Mucosa of stomach (tissue), 1 donor: ENCODE data around the gene BMF.
"Not testable (repeated sequence)": the region's sequence is repeated elsewhere in the genome, so short reads cannot be mapped to it uniquely, and the experiment has no call there.

ENCODE experiments used
- H3K27me3 ChIP-seq: one replicate; pipeline ENCODE4 v1.7.0; 2013; ENCODE audit warnings: mild to moderate bottlenecking, low read length; ENCODE audit not compliant: control insufficient read depth, insufficient read depth
- H3K36me3 ChIP-seq: one replicate; pipeline ENCODE4 v1.7.0; 2013; ENCODE audit warnings: low read length; ENCODE audit not compliant: control insufficient read depth, insufficient read depth
- H3K4me1 ChIP-seq: one replicate; pipeline ENCODE4 v1.7.0; 2013; ENCODE audit warnings: mild to moderate bottlenecking, low read length; ENCODE audit not compliant: control insufficient read depth, insufficient read depth
- H3K4me3 ChIP-seq: one replicate; pipeline ENCODE4 v1.7.0; 2013; ENCODE audit warnings: low read length
- H3K9ac ChIP-seq: one replicate; pipeline ENCODE4 v1.7.0; 2013; ENCODE audit warnings: mild to moderate bottlenecking, low read length, moderate library complexity
- H3K9me3 ChIP-seq: one replicate; pipeline ENCODE4 v1.7.0; 2013; ENCODE audit warnings: mild to moderate bottlenecking, low read length, moderate library complexity; ENCODE audit not compliant: control insufficient read depth
- donor health status: Pancreatic carcinoma.

BMF gene

DNA sequence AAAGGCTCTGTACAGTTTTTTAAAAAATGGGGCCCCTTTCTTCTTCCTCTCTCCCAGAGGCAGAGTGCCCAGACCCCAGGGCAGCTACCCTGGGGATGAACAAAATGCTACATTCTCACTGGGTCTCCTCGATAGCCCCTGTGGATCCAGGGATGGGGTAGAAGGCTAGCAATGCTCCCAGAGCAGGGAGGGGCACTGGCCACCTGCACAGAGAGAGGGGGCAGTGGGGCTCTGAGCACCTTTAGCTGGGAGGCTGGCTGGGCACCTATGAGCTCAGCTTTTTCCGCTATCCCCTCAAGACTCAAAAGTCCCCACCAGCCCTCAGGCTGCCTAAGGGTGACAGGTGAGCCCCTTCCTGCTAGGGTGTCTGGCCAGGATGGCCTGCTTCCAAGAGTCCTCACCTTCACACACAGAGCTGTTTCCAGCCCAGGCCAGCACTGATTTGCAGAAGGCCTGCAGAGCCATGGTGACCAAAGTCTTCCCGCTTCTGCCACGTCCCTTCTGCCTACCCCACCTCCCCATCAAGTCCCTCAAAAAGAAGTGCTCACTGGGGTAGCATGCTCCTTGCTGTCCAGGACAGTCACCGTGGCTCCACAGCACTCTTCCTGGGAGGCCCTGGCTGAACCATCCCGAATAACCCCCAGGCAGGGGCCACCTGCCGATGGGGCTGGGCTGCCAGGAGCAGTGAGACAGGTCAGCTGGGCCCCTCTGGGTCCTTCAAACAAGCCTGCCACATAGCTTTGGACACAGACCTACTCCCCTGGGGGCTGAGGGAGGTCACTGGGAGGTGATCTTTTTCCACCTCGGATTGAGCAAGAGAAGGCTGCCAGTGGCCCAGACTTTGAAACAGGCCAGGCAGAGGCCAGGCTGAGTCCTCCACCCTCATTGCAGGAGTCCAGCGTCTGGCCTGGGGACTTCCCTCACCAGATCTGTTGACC is 20.4 kb downstream of the BMF start:
- Histone ChIP-seq H3K9ac (no peak overlapping the region), H3K9me3 (no peaks in the 10 kb centered on the region), H3K4me1 (peaks cover 40% of the 10 kb centered on the region), H3K36me3 (no peaks in the 10 kb centered on the region), H3K4me3 (no peak overlapping the region), H3K27me3 (no peaks in the 10 kb centered on the region)

DNA sequence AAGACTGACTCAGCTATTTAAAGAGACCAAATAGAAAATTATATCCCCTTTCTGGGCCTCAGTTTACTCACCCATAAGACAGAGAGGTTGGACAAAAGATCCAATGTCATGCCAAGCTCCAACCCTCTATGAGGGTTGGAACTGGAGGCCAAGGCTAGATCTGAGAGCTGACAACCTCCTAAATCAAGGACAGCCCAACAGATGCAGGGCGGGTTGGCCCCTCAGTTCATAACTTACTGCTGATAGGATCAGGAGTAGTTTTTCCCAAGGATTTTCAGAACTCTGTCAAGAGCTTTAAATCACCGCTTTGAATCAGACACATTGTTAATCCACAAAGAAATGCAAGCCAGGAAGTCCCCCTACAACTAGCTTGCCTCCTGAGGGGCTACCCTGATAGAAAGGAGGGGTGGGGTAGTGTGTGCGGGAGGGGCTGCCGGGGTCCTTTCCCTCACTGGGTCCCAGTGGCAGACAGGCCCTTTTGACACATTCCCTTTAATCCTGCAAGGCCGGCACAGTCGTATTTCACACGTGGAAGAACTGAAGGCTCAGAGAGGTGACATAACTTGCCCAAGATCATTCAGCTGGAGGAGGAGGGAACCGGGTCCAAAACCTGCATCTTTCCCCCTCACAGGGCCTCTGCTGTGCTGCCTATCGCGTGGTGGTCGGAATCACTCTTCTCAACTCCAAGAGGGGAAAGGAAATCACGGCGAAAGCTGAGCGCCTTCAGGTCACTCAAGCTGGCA is 21.4 kb downstream of the BMF start:
- Histone ChIP-seq H3K9ac (no peak overlapping the region), H3K9me3 (no peaks in the 10 kb centered on the region), H3K36me3 (no peaks in the 10 kb centered on the region), H3K4me3 (no peak overlapping the region), H3K4me1 (peaks cover 39% of the 10 kb centered on the region), H3K27me3 (no peaks in the 10 kb centered on the region)

DNA sequence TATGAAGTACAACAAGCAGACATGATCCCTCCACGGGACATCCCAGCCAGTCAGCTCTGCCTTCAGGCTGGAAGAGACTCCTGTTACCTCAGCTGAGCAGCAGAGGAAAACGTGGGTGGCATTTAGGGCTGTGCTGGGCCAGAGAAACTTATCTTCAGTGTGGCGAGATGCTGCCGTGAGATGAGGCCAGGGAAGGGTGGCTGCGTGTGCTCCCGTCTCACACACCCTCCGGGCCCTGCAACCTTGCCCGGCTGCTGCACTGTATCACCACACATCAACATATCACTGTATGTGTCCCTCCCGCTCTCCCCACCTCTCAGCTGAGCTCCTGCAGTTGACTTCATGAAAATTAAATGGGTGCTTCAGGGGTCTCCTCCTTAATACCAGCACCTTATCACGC is 23.4 kb downstream of the BMF start:
- Histone ChIP-seq H3K9ac (no peak overlapping the region), H3K4me1 (peaks cover 45% of the 10 kb centered on the region), H3K4me3 (no peak overlapping the region), H3K27me3 (no peaks in the 10 kb centered on the region), H3K9me3 (no peaks in the 10 kb centered on the region), H3K36me3 (no peaks in the 10 kb centered on the region)

DNA sequence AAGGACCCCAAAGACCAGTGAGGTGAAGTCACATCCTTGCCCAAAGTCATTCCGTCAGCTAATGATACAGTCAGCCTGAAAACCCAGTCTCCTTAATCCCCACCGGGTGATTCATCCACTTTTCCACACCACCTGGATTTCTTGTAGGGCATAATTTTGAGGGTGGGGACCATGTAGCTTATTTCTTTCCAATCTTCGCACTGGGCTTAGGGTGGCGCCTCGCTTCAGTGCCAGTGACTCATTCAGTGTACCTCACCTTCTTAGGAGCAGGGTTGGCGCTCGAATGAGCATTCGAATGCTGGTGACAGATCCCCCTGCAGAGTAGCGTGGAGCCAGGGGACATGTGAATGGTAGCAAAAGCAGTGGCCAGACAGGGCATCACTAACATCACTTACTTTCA is 24.0 kb downstream of the BMF start:
- H3K27me3 ChIP-seq, result no peaks in the 10 kb centered on the region
- H3K9ac ChIP-seq, result no peak overlapping the region

DNA sequence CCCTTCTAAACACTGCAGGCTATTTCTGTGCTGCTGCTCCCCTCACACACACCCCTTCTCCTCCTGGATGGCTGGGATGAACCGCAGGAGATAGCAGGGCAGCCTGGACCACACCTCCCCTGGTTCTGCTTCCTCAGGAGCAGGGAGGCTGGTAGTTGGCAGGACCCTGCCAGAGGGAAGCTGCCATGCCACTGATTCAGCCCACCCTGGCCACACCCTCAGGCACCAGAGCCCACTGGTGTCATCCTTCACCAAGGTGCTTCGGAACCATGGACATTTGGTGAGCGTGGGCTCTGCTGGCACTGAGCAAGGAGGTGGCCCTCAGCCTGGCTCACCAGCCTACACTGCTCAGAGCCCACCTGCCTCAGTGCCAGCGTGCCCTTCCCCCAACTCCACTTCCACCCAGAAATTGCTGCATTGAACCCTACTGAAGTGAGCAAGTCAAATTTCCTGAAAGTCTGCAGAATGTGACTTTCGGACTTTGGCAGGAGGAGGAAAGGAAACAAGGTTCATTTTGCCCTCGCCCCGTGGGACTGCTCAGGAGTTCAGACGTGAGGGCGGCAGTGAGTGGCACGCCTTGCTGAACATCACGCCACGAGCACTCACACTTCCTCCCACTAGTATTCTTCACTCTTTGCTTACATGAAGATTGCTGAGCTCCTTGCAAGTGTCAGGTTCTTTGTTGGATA is 26.3 kb downstream of the BMF start:
- Histone ChIP-seq H3K9ac (peak overlapping the region; percentile 49), H3K27me3 (no peaks in the 10 kb centered on the region), H3K36me3 (no peaks in the 10 kb centered on the region), H3K4me3 (peak overlapping the region; percentile 2), H3K4me1 (peaks cover 39% of the 10 kb centered on the region), H3K9me3 (no peaks in the 10 kb centered on the region)

More for the DNA sequence above, 24.0 kb downstream of the BMF start:
- no peak overlapping the region for H3K4me3 ChIP-seq
- peaks cover 45% of the 10 kb centered on the region for H3K4me1 ChIP-seq
- no peaks in the 10 kb centered on the region for H3K9me3 ChIP-seq
- no peaks in the 10 kb centered on the region for H3K36me3 ChIP-seq

DNA sequence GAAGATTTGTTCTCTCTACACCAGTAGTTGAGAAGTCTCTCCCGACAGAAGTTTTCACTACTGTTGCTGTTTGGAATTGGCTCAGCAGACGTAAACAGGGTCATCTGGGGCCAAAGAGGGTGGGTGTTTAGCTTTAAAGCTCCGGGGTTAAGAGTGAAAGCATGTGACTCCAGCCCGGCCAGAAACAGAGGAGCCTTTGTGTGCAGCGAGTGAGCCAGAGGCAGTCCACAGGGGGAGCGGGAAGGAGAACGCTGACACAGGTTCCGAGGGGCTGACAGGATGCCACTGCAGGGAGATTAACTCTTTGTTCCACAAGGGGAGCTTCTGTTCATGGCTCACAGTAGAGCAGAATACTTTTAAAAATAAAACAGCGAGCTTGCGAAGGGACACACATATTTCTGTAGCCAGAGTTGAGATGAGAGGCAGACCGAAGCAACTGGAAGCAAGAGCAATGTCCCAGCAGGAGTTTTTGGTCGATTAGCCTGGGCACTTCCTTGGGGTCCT is 26.9 kb downstream of the BMF start:
- Histone ChIP-seq H3K9ac (peak overlapping the region; percentile 49), H3K27me3 (no peaks in the 10 kb centered on the region), H3K9me3 (no peaks in the 10 kb centered on the region), H3K4me1 (peaks cover 39% of the 10 kb centered on the region), H3K4me3 (peak overlapping the region; percentile 2), H3K36me3 (no peaks in the 10 kb centered on the region)

DNA sequence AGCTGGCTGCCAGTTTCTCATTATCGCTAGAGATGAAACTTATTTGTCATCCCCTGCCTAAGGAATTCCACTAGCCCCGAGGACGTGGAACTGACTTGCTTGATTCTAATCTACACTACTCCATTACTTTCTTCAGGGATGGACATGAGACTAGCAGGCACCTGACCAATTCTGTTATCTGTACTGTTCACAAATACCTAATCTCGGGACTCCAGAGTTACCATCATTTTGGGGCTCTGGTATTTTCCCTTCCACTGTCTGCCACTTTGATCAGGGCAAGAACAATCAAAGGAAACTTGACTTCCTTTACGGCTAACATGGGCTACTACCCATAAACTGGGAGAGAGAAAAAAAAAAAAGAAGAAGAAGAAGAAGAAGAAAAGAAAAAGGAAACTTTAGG is 27.8 kb downstream of the BMF start:
- H3K4me3 ChIP-seq, result no peak overlapping the region
- peaks cover 39% of the 10 kb centered on the region for H3K4me1 ChIP-seq
- no peak overlapping the region for H3K9ac ChIP-seq
- H3K27me3 ChIP-seq, result no peaks in the 10 kb centered on the region
- H3K9me3 ChIP-seq, result no peaks in the 10 kb centered on the region
- no peaks in the 10 kb centered on the region for H3K36me3 ChIP-seq

DNA sequence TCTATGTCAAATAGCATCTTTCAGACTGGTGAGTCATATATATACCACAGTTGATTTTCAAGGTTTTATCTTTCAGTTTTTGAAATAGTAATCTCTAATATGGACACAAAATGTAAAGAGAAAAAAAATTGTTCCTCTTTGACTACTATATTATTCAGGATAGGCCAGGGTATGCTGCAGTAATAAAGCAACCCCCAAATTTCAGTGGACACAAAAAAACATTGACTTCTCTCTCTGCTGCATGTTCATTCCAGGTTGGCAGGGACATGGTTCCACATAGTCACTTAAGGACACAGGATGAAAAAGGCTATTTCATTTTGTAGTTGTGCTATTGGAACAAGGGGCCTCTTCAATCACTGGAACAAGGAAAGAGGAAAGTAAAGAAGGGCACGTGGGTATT is 28.6 kb downstream of the BMF start:
- H3K36me3 ChIP-seq, result no peaks in the 10 kb centered on the region
- no peaks in the 10 kb centered on the region for H3K27me3 ChIP-seq
- no peak overlapping the region for H3K9ac ChIP-seq
- no peaks in the 10 kb centered on the region for H3K9me3 ChIP-seq
- no peak overlapping the region for H3K4me3 ChIP-seq
- H3K4me1 ChIP-seq, result peaks cover 40% of the 10 kb centered on the region

DNA sequence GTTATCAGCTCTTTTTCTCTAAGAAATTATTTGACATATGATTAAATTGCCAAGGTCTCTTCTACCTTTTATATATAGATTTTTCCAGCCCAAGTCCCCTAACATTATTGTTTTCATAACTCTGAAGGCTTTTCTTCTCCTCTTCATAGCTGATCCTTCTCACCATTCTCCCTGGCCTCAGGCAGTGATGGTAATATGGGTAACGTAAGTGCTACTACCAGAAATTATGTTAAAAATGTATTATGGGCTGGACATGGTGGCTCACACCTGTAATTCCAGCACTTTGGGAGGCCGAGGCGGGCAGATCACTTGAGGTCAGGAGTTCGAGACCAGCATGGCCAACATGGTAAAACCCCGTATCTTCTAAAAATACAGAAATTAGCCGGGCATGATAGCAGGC is 29.2 kb downstream of the BMF start:
- H3K4me1 ChIP-seq, result peaks cover 37% of the 10 kb centered on the region
- H3K4me3 ChIP-seq, result no peak overlapping the region

DNA sequence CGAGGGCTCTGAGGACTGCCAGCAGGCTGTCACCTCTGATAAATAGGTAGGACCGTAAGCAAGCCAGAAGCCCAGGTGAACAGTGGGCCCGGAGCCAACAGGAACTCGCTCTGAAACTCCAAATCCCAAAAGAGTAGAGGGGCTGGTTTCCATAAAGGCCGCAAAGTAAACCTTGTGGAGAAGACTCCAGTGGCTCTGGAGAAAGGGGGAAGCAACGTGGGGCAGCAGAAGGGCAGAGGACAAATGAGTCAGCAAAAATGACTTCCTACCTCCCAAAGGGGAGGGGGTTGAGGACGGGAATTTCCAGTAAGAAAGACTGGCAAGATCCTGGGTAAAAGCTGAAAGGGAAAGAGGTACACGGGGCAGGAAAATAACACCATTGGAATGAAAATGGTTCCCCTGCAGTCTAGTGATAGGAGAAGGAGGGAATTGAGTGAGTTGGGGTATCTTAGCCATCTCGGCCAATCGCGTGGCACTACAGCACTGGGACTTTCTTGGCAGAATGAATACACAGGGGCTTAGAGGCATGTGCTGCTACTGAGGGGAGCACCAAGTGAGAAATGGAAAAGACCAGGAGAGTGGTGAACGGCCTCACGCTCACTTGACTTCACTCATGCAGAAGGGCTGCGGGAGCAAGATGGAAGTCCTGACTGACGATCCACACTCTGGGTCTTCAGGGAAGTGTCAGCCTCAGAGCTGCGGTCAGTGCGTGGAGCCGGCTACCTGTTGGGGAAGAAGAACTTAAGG is 33.2 kb downstream of the BMF start:
- Histone ChIP-seq H3K4me1 (peaks cover 17% of the 10 kb centered on the region), H3K27me3 (no peaks in the 10 kb centered on the region), H3K9ac (no peak overlapping the region), H3K9me3 (no peaks in the 10 kb centered on the region), H3K4me3 (no peak overlapping the region), H3K36me3 (no peaks in the 10 kb centered on the region)

More for the DNA sequence above, 29.2 kb downstream of the BMF start:
- H3K27me3 ChIP-seq, result no peaks in the 10 kb centered on the region
- H3K9me3 ChIP-seq, result no peaks in the 10 kb centered on the region
- H3K36me3 ChIP-seq, result no peaks in the 10 kb centered on the region
- no peak overlapping the region for H3K9ac ChIP-seq

DNA sequence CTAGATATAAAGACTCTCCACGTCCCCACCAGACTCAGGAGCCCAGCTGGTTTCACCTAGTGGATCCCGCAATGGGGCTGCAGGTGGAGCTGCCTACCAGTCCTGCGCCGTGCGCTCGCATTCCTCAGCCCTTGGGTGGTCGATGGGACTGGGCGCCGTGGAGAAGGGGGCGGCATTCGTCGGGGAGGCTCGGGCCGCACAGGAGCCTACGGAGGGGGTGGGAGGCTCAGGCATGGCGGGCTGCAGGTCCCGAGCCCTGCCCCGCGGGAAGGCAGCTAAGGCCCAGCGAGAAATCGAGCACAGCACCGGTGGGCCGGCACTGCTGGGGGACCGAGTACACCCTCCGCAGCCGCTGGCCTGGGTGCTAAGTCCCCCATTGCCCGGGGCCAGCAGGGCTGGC is 34.0 kb downstream of the BMF start:
- H3K36me3 ChIP-seq, H3K9me3 ChIP-seq, H3K27me3 ChIP-seq, H3K9ac ChIP-seq, H3K4me3 ChIP-seq: not testable (repeated sequence)
- peaks cover 25% of the 10 kb centered on the region for H3K4me1 ChIP-seq
